IMR-90 (cell line): Measurements from ENCODE around the gene GNG8. TPM values are rescaled to one million over a fixed set of nuclear protein-coding genes. Genes with fewer than 3 reads are reported as not detected.

Source experiments
- ATAC-seq: fragments of 200-7000 bp; cut with Tn5 transposase; 2 replicates; pipeline ENCODE4 v1.9.1; 2020; ENCODE audit warnings: low read depth, mild to moderate bottlenecking, moderate library complexity
- BruUV-seq: library from RNA; stranded (reverse); fragments of 400-500 nt; replicated peaks from 2 replicates; lab custom pipeline; 2021; lab: Mats Ljungman, UMichigan
- CTCF ChIA-PET: fragments of 300-600 bp; formaldehyde crosslinking; extraction: SDS; loops from one replicate; lab custom pipeline; 2021; ENCODE audit warnings: antibody characterized with exemption; lab: Yijun Ruan, JAX
- POLR2A ChIA-PET: fragments of 300-600 bp; sonication (Branson Sonifier 250); formaldehyde crosslinking; loops from one replicate; lab custom pipeline; 2022; ENCODE audit warnings: antibody characterized with exemption; ENCODE audit not compliant: unreplicated experiment; lab: Charles Lee
- DNase-seq: peaks from one replicate; pipeline ENCODE4 v3.0.0; 2013
- H2AFZ ChIP-seq: replicated peaks from 2 replicates; pipeline ENCODE3; 2013; ENCODE audit warnings: low read length, mild to moderate bottlenecking; ENCODE audit not compliant: poor library complexity
- H2AK5ac ChIP-seq: 2 replicates; pipeline ENCODE4 v1.6.1; 2013; ENCODE audit warnings: low read depth, low read length, inconsistent platforms
- H2AK9ac ChIP-seq: replicated peaks from 2 replicates; pipeline ENCODE3; 2013; ENCODE audit warnings: mild to moderate bottlenecking, low read depth, low read length, moderate library complexity; ENCODE audit not compliant: poor library complexity
- H2BK120ac ChIP-seq: 2 replicates; pipeline ENCODE4 v1.6.1; 2013; ENCODE audit warnings: low read depth, low read length, inconsistent platforms
- H2BK15ac ChIP-seq: 3 replicates; pipeline ENCODE4 v1.6.1; 2013; ENCODE audit warnings: low read depth, low read length, inconsistent platforms
- H2BK20ac ChIP-seq: 2 replicates; pipeline ENCODE4 v1.6.1; 2013; ENCODE audit warnings: low read depth, mild to moderate bottlenecking, inconsistent platforms, low read length, moderate library complexity
- H2BK5ac ChIP-seq: 2 replicates; pipeline ENCODE4 v1.6.1; 2013; ENCODE audit warnings: mild to moderate bottlenecking, low read depth, low read length, inconsistent platforms; ENCODE audit not compliant: poor library complexity, severe bottlenecking
- H3K14ac ChIP-seq: replicated peaks from 2 replicates; pipeline ENCODE4 v1.6.1; 2013; ENCODE audit warnings: low read depth, low read length, inconsistent platforms
- H3K18ac ChIP-seq: 2 replicates; pipeline ENCODE4 v1.6.1; 2013; ENCODE audit warnings: low read depth, low read length, control low read depth
- H3K23ac ChIP-seq: 2 replicates; pipeline ENCODE4 v1.6.1; 2013; ENCODE audit warnings: low read depth, low read length, inconsistent platforms
- H3K27ac ChIP-seq: 2 replicates; pipeline ENCODE4 v1.5.1; 2013; ENCODE audit warnings: mild to moderate bottlenecking, control low read depth, low read length; ENCODE audit not compliant: insufficient read depth
- H3K27me3 ChIP-seq: 2 replicates; pipeline ENCODE4 v1.6.1; 2013; ENCODE audit warnings: low read length; ENCODE audit not compliant: control insufficient read depth, insufficient read depth
- H3K36me3 ChIP-seq: 2 replicates; pipeline ENCODE4 v1.6.1; 2013; ENCODE audit warnings: low read length, mixed read lengths; ENCODE audit not compliant: control insufficient read depth, insufficient read depth
- H3K4ac ChIP-seq: 2 replicates; pipeline ENCODE4 v1.6.1; 2013; ENCODE audit warnings: low read depth, low read length, inconsistent platforms
- H3K4me1 ChIP-seq: 2 replicates; pipeline ENCODE4 v1.6.1; 2013; ENCODE audit warnings: low read length, mixed read lengths; ENCODE audit not compliant: control insufficient read depth, insufficient read depth
- H3K4me2 ChIP-seq: 2 replicates; pipeline ENCODE4 v1.6.1; 2013; ENCODE audit warnings: low read depth, mild to moderate bottlenecking, control low read depth, low read length, moderate library complexity
- H3K4me3 ChIP-seq: 2 replicates; pipeline ENCODE4 v1.5.1; 2013; ENCODE audit warnings: low read depth, mild to moderate bottlenecking, control low read depth, low read length, moderate library complexity; ENCODE audit not compliant: insufficient read depth
- H3K56ac ChIP-seq: 2 replicates; pipeline ENCODE4 v1.6.1; 2013; ENCODE audit warnings: low read length, inconsistent platforms; ENCODE audit not compliant: insufficient read depth; ENCODE audit errors: extremely low read depth
- H3K79me1 ChIP-seq, 2 experiments: 2 replicates each; pipeline ENCODE4 v1.6.1; 2013; ENCODE audit warnings: low read length in 2 of 2, inconsistent platforms in 1 of 2, low read depth in 1 of 2
- H3K9ac ChIP-seq: 2 replicates; pipeline ENCODE4 v1.6.1; 2013; ENCODE audit warnings: low read depth, low read length, control low read depth
- H3K9me1 ChIP-seq: 2 replicates; pipeline ENCODE4 v1.6.1; 2013; ENCODE audit warnings: low read length, inconsistent platforms; ENCODE audit not compliant: insufficient read depth
- H3K9me3 ChIP-seq: 2 replicates; pipeline ENCODE4 v1.6.1; 2013; ENCODE audit warnings: low read length; ENCODE audit not compliant: control insufficient read depth, insufficient read depth
- H4K20me1 ChIP-seq: 2 replicates; pipeline ENCODE4 v1.6.1; 2013; ENCODE audit warnings: low read length, inconsistent platforms; ENCODE audit not compliant: insufficient read depth
- H4K5ac ChIP-seq: 2 replicates; pipeline ENCODE4 v1.6.1; 2013; ENCODE audit warnings: mild to moderate bottlenecking, low read depth, low read length, control low read depth
- H4K8ac ChIP-seq, 2 experiments: 2 replicates each; pipeline ENCODE4 v1.6.1; 2013; ENCODE audit warnings: low read depth in 2 of 2, low read length in 2 of 2, control low read depth in 1 of 2, inconsistent platforms in 1 of 2
- H4K91ac ChIP-seq: 2 replicates; pipeline ENCODE4 v1.6.1; 2013; ENCODE audit warnings: low read depth, low read length, inconsistent platforms; ENCODE audit not compliant: insufficient read depth
- CEBPB ChIP-seq: IDR thresholded peaks from 2 replicates; pipeline ENCODE4 v1.6.1; 2012; ENCODE audit warnings: low read depth, low read length, improper control_type of control experiment
- CHD1 ChIP-seq: IDR thresholded peaks from 2 replicates; pipeline ENCODE4 v1.6.1; 2012; ENCODE audit warnings: low read depth, low read length, improper control_type of control experiment
- MAFK ChIP-seq: IDR thresholded peaks from 2 replicates; pipeline ENCODE4 v1.6.1; 2012; ENCODE audit warnings: low read depth, low read length, improper control_type of control experiment
- NFE2L2 ChIP-seq: fragments of 150-350 bp; IDR thresholded peaks from 2 replicates; pipeline ENCODE4 v1.6.1; 2016; ENCODE audit warnings: low read depth, mild to moderate bottlenecking, low read length
- RCOR1 ChIP-seq: IDR thresholded peaks from 2 replicates; pipeline ENCODE4 v1.6.1; 2012; ENCODE audit warnings: mild to moderate bottlenecking, low read length, improper control_type of control experiment; ENCODE audit not compliant: insufficient replicate concordance
- SMC3 ChIP-seq: fragments of 150-350 bp; IDR thresholded peaks from 2 replicates; pipeline ENCODE4 v1.6.1; 2016; ENCODE audit warnings: low read depth, mild to moderate bottlenecking, antibody characterized with exemption, low read length, moderate library complexity
- WGBS, 2 experiments: methylation state at CpG; one replicate each; pipeline versions ENCODE4 v1.1.5 to v1.1.7; 2013; ENCODE audit warnings: missing lambda C conversion rate in 2 of 2; ENCODE audit not compliant: insufficient read length in 1 of 2; ENCODE audit errors: extremely low coverage in 2 of 2; 5-methylcytosine and 5-hydroxymethylcytosine counted together
- dilution Hi-C: fragments of 300-500 bp; cut with HindIII; formaldehyde crosslinking; loops from one replicate; pipeline ENCODE4 v1.14.3; 2018; ENCODE audit warnings: low sequenced_read_pairs; ENCODE audit not compliant: unreplicated experiment
- in situ Hi-C: fragments of 300-500 bp; cut with MboI; formaldehyde crosslinking; loops from 3 replicates; pipeline ENCODE4 v1.14.3; 2019; ENCODE audit warnings: low sequenced_read_pairs, inconsistent platforms, mixed read lengths
- intact Hi-C: fragments of 100-400 bp; cut with micrococcal nuclease; formaldehyde crosslinking; loops from 2 replicates; pipeline ENCODE4 v1.10.0; 2022
- polyA plus RNA-seq, 3 experiments: library from polyadenylated mRNA; depleted of rRNA; stranded (reverse); fragments of >200 nt; gene quantifications; 2 replicates each; pipeline ENCODE4 v1.2.3, GENCODE V29; 2012; ENCODE audit warnings: low replicate concordance in 1 of 3
- total RNA-seq: library from RNA; depleted of rRNA; stranded (reverse); fragments of >200 nt; gene quantifications from 2 replicates; pipeline ENCODE4 v1.2.3, GENCODE V29; 2012
- TF ChIP-seq, protein P1 (sequence below): fragments of 150-350 bp; IDR thresholded peaks from 2 replicates; pipeline ENCODE4 v1.6.1; 2016; ENCODE audit warnings: low read depth, mild to moderate bottlenecking, low read length, moderate library complexity, borderline replicate concordance
- TF ChIP-seq, protein P2 (sequence below): fragments of 150-350 bp; IDR thresholded peaks from 2 replicates; pipeline ENCODE4 v1.6.1; 2017; ENCODE audit warnings: mild to moderate bottlenecking, antibody characterized with exemption, low read length, low read depth

Gene GNG8
- total and polyA plus RNA-seq, 2 of the 4 experiments (the other 2 are of a cell fraction), result not detected

DNA sequence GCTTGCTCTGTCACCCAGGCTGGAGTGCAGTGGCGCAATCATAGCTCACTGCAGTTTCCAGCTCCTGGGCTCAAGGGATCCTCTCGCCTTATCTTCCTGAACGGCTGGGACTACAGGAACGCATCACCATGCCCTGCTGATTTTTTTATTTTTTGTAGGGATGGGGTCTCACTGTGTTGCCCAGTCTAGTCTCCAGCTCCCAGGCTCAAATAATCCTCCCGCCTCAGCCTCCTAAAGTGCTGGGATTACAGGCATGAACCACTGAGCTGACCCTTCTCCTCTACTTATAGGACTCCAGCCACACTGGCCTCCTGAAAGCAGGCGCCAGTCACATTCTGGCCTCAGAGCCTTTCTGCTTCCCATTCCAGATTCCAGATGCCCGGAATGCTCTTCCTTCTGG lies 14.4 kb upstream of the GNG8 start:
- no peak overlapping the region for H2AFZ ChIP-seq

More for the DNA sequence above, 14.4 kb upstream of the GNG8 start:
- no peak overlapping the region for H3K4me3 ChIP-seq
- no peaks in the 10 kb centered on the region for H3K27me3 ChIP-seq
- no peak overlapping the region for H2BK20ac ChIP-seq
- ChIA-PET POLR2A (no interaction called here), CTCF (no interaction called here)
- no TSS peak for BruUV-seq
- H3K9ac ChIP-seq, result no peak overlapping the region
- WGBS, 2 experiments, result 92% methylated on average over 2 of the region's 7 CpGs; no CpG with 5 or more reads in 1 of the 2 experiments
- H3K4me2 ChIP-seq, result no peak overlapping the region
- ATAC-seq (no peak), DNase-seq (no peak)
- no peaks in the 10 kb centered on the region for H3K4me1 ChIP-seq
- H3K23ac ChIP-seq, result no peak overlapping the region
- intact Hi-C loops, result no loop called here
- H3K9me1 ChIP-seq, result 0 out of 2 replicates have a peak, but pooled peaks cover 3% of the 10 kb centered on the region
- TF ChIP-seq, protein P1, sequence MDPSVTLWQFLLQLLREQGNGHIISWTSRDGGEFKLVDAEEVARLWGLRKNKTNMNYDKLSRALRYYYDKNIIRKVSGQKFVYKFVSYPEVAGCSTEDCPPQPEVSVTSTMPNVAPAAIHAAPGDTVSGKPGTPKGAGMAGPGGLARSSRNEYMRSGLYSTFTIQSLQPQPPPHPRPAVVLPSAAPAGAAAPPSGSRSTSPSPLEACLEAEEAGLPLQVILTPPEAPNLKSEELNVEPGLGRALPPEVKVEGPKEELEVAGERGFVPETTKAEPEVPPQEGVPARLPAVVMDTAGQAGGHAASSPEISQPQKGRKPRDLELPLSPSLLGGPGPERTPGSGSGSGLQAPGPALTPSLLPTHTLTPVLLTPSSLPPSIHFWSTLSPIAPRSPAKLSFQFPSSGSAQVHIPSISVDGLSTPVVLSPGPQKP, result no peak
- TF ChIP-seq CEBPB, result no peak
- no peak for TF ChIP-seq MAFK
- TF ChIP-seq SMC3, result no peak
- TF ChIP-seq, protein P2, sequence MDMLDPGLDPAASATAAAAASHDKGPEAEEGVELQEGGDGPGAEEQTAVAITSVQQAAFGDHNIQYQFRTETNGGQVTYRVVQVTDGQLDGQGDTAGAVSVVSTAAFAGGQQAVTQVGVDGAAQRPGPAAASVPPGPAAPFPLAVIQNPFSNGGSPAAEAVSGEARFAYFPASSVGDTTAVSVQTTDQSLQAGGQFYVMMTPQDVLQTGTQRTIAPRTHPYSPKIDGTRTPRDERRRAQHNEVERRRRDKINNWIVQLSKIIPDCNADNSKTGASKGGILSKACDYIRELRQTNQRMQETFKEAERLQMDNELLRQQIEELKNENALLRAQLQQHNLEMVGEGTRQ, result no peak
- TF ChIP-seq RCOR1, result no peak
- no peak for TF ChIP-seq CHD1
- no peak for TF ChIP-seq NFE2L2
- no peak overlapping the region for H3K56ac ChIP-seq
- H4K91ac ChIP-seq, result no peak overlapping the region
- peaks cover 7% of the 10 kb centered on the region for H3K9me3 ChIP-seq
- no peak overlapping the region for H4K8ac ChIP-seq
- no peak overlapping the region for H3K27ac ChIP-seq
- H3K79me1 ChIP-seq, result no peaks in the 10 kb centered on the region
- no peak overlapping the region for H4K5ac ChIP-seq
- in situ Hi-C loops, result no loop called here
- no peak overlapping the region for H2BK120ac ChIP-seq
- no peak overlapping the region for H2BK15ac ChIP-seq
- H4K20me1 ChIP-seq, result no peaks in the 10 kb centered on the region
- peaks cover 7% of the 10 kb centered on the region; the same call in 1 of the 2 replicates for H3K36me3 ChIP-seq
- dilution Hi-C loops, result no loop called here
- no peak overlapping the region for H3K14ac ChIP-seq
- H2BK5ac ChIP-seq, result no peak overlapping the region
- H2AK5ac ChIP-seq, result no peak overlapping the region
- H3K4ac ChIP-seq, result no peak overlapping the region
- no peak overlapping the region for H3K18ac ChIP-seq
- H2AK9ac ChIP-seq, result no peak overlapping the region
